Hepatocyte (in vitro differentiated cells): Measurements from ENCODE around the gene BCL3. TPM values are rescaled to one million over a fixed set of nuclear protein-coding genes. Genes with fewer than 3 reads are reported as not detected.

Source experiments
- DNase-seq: peaks from one replicate; pipeline ENCODE4 v3.0.0-alpha.2; 2016; ENCODE audit warnings: low spot score
- H2AFZ ChIP-seq: fragments of 200-600 bp; sonication (generic); 2 replicates; pipeline ENCODE4 v1.6.0; 2016; ENCODE audit warnings: antibody characterized with exemption, mild to moderate bottlenecking
- H3K27ac ChIP-seq: fragments of 200-600 bp; sonication (generic); 2 replicates; pipeline ENCODE4 v1.5.1; 2016; ENCODE audit warnings: mild to moderate bottlenecking
- H3K27me3 ChIP-seq: fragments of 200-600 bp; sonication (generic); 2 replicates; pipeline ENCODE4 v1.6.1; 2016
- H3K36me3 ChIP-seq: fragments of 200-600 bp; sonication (generic); replicated peaks from 2 replicates; pipeline ENCODE4 v1.5.1; 2016; ENCODE audit warnings: low read depth; ENCODE audit not compliant: insufficient read depth
- H3K4me1 ChIP-seq: fragments of 200-600 bp; sonication (generic); 2 replicates; pipeline ENCODE4 v1.5.1; 2016; ENCODE audit warnings: mild to moderate bottlenecking, moderate library complexity; ENCODE audit not compliant: insufficient read depth
- H3K4me2 ChIP-seq: fragments of 200-600 bp; sonication (generic); 2 replicates; pipeline ENCODE4 v1.6.0; 2016
- H3K4me3 ChIP-seq: fragments of 200-600 bp; sonication (generic); 2 replicates; pipeline ENCODE4 v1.5.1; 2016; ENCODE audit warnings: mild to moderate bottlenecking
- H3K79me2 ChIP-seq: fragments of 200-600 bp; sonication (generic); 2 replicates; pipeline ENCODE4 v1.6.0; 2017; ENCODE audit warnings: mild to moderate bottlenecking
- H3K9me2 ChIP-seq: fragments of 200-600 bp; sonication (generic); replicated peaks from 2 replicates; pipeline ENCODE4 v1.6.0; 2017; ENCODE audit warnings: mild to moderate bottlenecking; ENCODE audit not compliant: insufficient read depth
- H3K9me3 ChIP-seq: fragments of 200-600 bp; sonication (generic); 2 replicates; pipeline ENCODE4 v1.5.1; 2016; ENCODE audit warnings: low read depth, mild to moderate bottlenecking
- H4K20me1 ChIP-seq: fragments of 200-600 bp; sonication (generic); 2 replicates; pipeline ENCODE4 v1.6.0; 2016; ENCODE audit warnings: mild to moderate bottlenecking; ENCODE audit not compliant: insufficient read depth, poor library complexity, severe bottlenecking
- EZH2 ChIP-seq: fragments of 200-600 bp; sonication (generic); IDR thresholded peaks from 2 replicates; pipeline ENCODE4 v1.6.1; 2016; ENCODE audit warnings: antibody characterized with exemption, mild to moderate bottlenecking, borderline replicate concordance
- EZH2phosphoT487 ChIP-seq: fragments of 200-600 bp; sonication (generic); IDR thresholded peaks from one replicate; pipeline ENCODE4 v1.6.1; 2018; ENCODE audit warnings: antibody characterized with exemption, mild to moderate bottlenecking, low read depth, moderate library complexity; ENCODE audit not compliant: unreplicated experiment, severe bottlenecking
- WGBS: methylation state at CpG from one replicate; pipeline ENCODE4 v1.1.6; 2016; ENCODE audit warnings: low lambda C conversion rate; ENCODE audit errors: missing lambda C conversion rate; 5-methylcytosine and 5-hydroxymethylcytosine counted together
- polyA plus RNA-seq: library from polyadenylated mRNA; unstranded; fragments of >200 nt; fragmentation: Nextera tagmentation; extraction: Ambion mirVana; gene quantifications from 2 replicates; pipeline ENCODE4 v1.2.1, GENCODE V29; 2016
- total RNA-seq: library from RNA; depleted of rRNA; stranded (reverse); fragments of >200 nt; gene quantifications from 2 replicates; pipeline ENCODE4 v1.2.3, GENCODE V29; 2014
- TF ChIP-seq, protein P1 (sequence below): fragments of 200-600 bp; sonication (generic); IDR thresholded peaks from 2 replicates; pipeline ENCODE4 v1.5.1; 2016; ENCODE audit warnings: antibody characterized with exemption, mild to moderate bottlenecking; ENCODE audit not compliant: poor library complexity

Gene BCL3
- total and polyA plus RNA-seq, 2 experiments from 2014 or later, result 6.3 to 45.7 TPM

DNA sequence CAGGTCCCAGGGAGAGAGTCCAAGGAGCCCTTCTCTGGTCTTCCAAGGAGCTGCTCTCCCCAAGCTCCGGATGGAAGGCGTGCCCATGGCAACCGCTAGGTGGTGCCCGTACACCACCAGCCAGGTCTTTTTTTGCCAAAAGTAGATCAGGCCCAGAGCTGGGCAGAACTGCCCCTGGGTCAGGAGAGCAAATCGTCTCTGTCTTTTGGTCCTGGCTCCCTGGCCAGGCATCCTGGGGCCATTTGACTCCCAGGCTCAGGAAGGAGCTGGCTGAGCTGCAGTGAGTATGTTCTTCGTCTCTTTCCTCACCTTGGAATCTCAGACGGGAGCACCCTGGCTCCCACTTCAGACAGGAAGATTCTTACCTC is 24.6 kb upstream of the BCL3 start:
- peaks cover 23% of the 10 kb centered on the region for H3K4me1 ChIP-seq
- no peak overlapping the region for H2AFZ ChIP-seq
- peak overlapping the region; percentile 96 for H3K27ac ChIP-seq

DNA sequence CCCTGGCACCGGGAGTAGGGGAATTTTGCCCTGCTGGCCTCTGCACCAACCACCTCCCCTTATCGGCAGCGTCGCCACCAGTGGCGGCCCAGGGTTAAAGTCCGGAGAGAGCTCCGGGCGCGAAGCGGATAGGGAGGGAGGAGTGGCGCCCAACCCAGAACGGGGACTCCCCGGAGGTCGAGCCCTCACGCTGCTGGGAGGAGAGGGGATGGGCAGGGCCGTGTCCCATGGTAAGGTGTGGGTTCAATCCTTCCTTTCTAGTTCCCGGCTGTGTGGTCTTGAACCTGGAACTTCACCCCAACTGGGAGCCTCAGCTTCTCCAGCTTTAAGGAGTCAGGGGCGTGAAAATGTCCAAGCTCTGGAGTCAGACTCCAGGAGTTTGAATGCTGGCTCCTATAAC is 23.3 kb upstream of the BCL3 start:
- H2AFZ ChIP-seq, result no peak overlapping the region
- peaks cover 16% of the 10 kb centered on the region for H3K4me1 ChIP-seq
- no peaks in the 10 kb centered on the region for H4K20me1 ChIP-seq
- peak overlapping the region; percentile 68 for H3K4me2 ChIP-seq
- H3K36me3 ChIP-seq, result no peaks in the 10 kb centered on the region
- no peaks in the 10 kb centered on the region for H3K9me3 ChIP-seq
- peaks cover 8% of the 10 kb centered on the region for H3K79me2 ChIP-seq
- H3K27me3 ChIP-seq, result no peaks in the 10 kb centered on the region
- no peak overlapping the region for H3K4me3 ChIP-seq
- 44% methylated on average over 17 of the region's 18 CpGs for WGBS
- TF ChIP-seq, protein P1, sequence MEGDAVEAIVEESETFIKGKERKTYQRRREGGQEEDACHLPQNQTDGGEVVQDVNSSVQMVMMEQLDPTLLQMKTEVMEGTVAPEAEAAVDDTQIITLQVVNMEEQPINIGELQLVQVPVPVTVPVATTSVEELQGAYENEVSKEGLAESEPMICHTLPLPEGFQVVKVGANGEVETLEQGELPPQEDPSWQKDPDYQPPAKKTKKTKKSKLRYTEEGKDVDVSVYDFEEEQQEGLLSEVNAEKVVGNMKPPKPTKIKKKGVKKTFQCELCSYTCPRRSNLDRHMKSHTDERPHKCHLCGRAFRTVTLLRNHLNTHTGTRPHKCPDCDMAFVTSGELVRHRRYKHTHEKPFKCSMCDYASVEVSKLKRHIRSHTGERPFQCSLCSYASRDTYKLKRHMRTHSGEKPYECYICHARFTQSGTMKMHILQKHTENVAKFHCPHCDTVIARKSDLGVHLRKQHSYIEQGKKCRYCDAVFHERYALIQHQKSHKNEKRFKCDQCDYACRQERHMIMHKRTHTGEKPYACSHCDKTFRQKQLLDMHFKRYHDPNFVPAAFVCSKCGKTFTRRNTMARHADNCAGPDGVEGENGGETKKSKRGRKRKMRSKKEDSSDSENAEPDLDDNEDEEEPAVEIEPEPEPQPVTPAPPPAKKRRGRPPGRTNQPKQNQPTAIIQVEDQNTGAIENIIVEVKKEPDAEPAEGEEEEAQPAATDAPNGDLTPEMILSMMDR, result no peak
- TF ChIP-seq EZH2, result no peak
- no peak for TF ChIP-seq EZH2phosphoT487
- DNase-seq, result peak; percentile 88
- no peaks in the 10 kb centered on the region for H3K9me2 ChIP-seq
- H3K27ac ChIP-seq, result peak overlapping the region; percentile 96

More for the DNA sequence above, 24.6 kb upstream of the BCL3 start:
- Histone ChIP-seq H3K27me3 (no peaks in the 10 kb centered on the region), H3K4me3 (no peak overlapping the region), H3K4me2 (peak overlapping the region; percentile 68), H4K20me1 (no peaks in the 10 kb centered on the region), H3K36me3 (no peaks in the 10 kb centered on the region), H3K79me2 (peaks cover 8% of the 10 kb centered on the region), H3K9me3 (no peaks in the 10 kb centered on the region), H3K9me2 (no peaks in the 10 kb centered on the region)
- WGBS, result 17% methylated on average over 7 of the region's 7 CpGs
- DNase-seq, result peak; percentile 88
- no peak for TF ChIP-seq EZH2phosphoT487
- TF ChIP-seq EZH2, result no peak
- TF ChIP-seq, protein P1, result peak; percentile 98

DNA sequence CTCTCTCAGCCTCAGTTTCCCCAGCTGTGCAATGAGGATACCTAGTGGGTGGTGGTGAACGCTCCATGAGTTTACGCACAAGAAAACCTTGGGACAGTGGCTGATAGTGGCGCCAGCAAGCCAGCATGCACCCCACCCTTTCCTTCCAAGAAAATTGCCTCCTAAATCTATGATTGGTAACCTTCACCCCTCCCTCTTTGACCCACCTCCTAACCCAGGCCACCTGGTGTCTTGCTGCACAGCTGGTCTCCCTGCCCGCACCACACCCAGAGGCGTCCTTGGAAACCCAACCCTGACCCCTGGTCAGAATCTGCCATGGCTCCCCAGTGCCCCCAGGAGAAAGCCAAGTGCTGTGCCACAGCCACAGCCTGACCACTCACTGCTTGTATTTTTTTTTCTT is 22.8 kb upstream of the BCL3 start:
- Histone ChIP-seq H2AFZ (no peak overlapping the region), H3K27ac (peak overlapping the region; percentile 94), H3K79me2 (peaks cover 5% of the 10 kb centered on the region), H3K9me2 (no peaks in the 10 kb centered on the region), H3K4me2 (peak overlapping the region; percentile 61), H3K4me1 (peaks cover 16% of the 10 kb centered on the region), H3K36me3 (no peaks in the 10 kb centered on the region), H3K27me3 (no peaks in the 10 kb centered on the region), H3K9me3 (no peaks in the 10 kb centered on the region), H4K20me1 (no peaks in the 10 kb centered on the region), H3K4me3 (no peak overlapping the region)
- DNase-seq, result no peak
- 87% methylated on average over 5 of the region's 5 CpGs for WGBS
- TF ChIP-seq, protein P1, result no peak
- TF ChIP-seq EZH2 (no peak), EZH2phosphoT487 (no peak)

DNA sequence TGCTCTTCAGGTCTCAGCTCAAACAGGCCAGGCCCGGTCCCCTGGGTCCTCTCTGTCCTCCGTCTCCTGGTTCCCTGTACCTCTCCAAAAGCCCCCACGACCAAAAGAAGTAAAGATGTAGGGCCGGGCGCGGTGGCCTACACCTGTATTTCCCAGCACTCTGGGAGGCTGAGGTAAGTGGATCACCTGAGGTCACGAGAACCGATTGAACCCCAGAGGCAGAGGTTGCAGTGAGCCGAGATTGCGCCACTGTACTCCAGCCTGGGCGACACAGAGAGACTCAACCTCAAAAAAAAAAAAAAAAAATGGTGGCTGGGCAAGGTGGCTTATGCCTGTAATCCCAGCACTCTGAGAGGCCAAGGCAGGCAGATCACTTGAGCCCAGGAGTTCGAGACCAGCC is 22.0 kb upstream of the BCL3 start:
- H3K27ac ChIP-seq, result peak overlapping the region; percentile 94

More for the DNA sequence above, 22.0 kb upstream of the BCL3 start:
- H3K9me3 ChIP-seq, result no peaks in the 10 kb centered on the region
- H2AFZ ChIP-seq, result no peak overlapping the region
- no peaks in the 10 kb centered on the region for H4K20me1 ChIP-seq
- TF ChIP-seq, protein P1, result no peak
- TF ChIP-seq EZH2, result no peak
- no peak for TF ChIP-seq EZH2phosphoT487
- no peak for DNase-seq
- H3K79me2 ChIP-seq, result peaks cover 2% of the 10 kb centered on the region
- no peaks in the 10 kb centered on the region for H3K27me3 ChIP-seq
- no peaks in the 10 kb centered on the region for H3K9me2 ChIP-seq
- H3K4me2 ChIP-seq, result no peak overlapping the region
- no peaks in the 10 kb centered on the region for H3K36me3 ChIP-seq
- WGBS, result 89% methylated on average over 12 of the region's 12 CpGs
- H3K4me1 ChIP-seq, result peaks cover 16% of the 10 kb centered on the region
- no peak overlapping the region for H3K4me3 ChIP-seq
